Karpas-422 (cell line): ENCODE results near the gene PALLD. TPM values are rescaled to one million over a fixed set of nuclear protein-coding genes. Genes with fewer than 3 reads are reported as not detected.
A peak's percentile ranks its signal among the peaks of the same experiment; 100 is the strongest.

Experiments used
- DNase-seq: peaks from one replicate; pipeline ENCODE4 v3.0.0-alpha.2; 2015
- H2AFZ ChIP-seq: fragments of 200-600 bp; sonication (generic); 2 replicates; pipeline ENCODE4 v1.6.1; 2014; ENCODE audit warnings: antibody characterized with exemption, low read length, mixed read lengths
- H3K27ac ChIP-seq: fragments of 200-600 bp; sonication (generic); 2 replicates; pipeline ENCODE4 v1.5.1; 2014; ENCODE audit warnings: mild to moderate bottlenecking, low read length, moderate library complexity
- H3K27me3 ChIP-seq: fragments of 200-600 bp; sonication (generic); 2 replicates; pipeline ENCODE4 v1.6.1; 2014; ENCODE audit warnings: low read length, mixed read lengths
- H3K36me3 ChIP-seq: fragments of 200-600 bp; sonication (generic); 2 replicates; pipeline ENCODE4 v1.6.1; 2014; ENCODE audit warnings: low read length, mixed read lengths; ENCODE audit not compliant: insufficient read depth
- H3K4me1 ChIP-seq: fragments of 200-600 bp; sonication (generic); 2 replicates; pipeline ENCODE4 v1.6.1; 2014; ENCODE audit warnings: mild to moderate bottlenecking, low read length, mixed read lengths
- H3K4me2 ChIP-seq: fragments of 200-600 bp; sonication (generic); 2 replicates; pipeline ENCODE4 v1.6.1; 2014; ENCODE audit warnings: low read length, low read depth, mild to moderate bottlenecking; ENCODE audit not compliant: poor library complexity, severe bottlenecking
- H3K4me3 ChIP-seq: fragments of 200-600 bp; sonication (generic); 2 replicates; pipeline ENCODE4 v1.5.1; 2014; ENCODE audit warnings: mild to moderate bottlenecking, antibody characterized with exemption, low read length, mixed read lengths
- H3K79me2 ChIP-seq: fragments of 200-600 bp; sonication (generic); 2 replicates; pipeline ENCODE4 v1.6.1; 2014; ENCODE audit warnings: mild to moderate bottlenecking, low read length, mixed read lengths
- H3K9ac ChIP-seq: fragments of 200-600 bp; sonication (generic); 2 replicates; pipeline ENCODE4 v1.6.0; 2014; ENCODE audit warnings: low read length
- H3K9me2 ChIP-seq: fragments of 200-600 bp; sonication (generic), shearing (Covaris generic); replicated peaks from 2 replicates; pipeline ENCODE4 v1.6.0; 2014; ENCODE audit warnings: mild to moderate bottlenecking, low read length, moderate library complexity; ENCODE audit not compliant: insufficient read depth
- H3K9me3 ChIP-seq: fragments of 300-700, 200-600 bp; sonication (generic); 2 replicates; pipeline ENCODE4 v1.6.1; 2014; ENCODE audit warnings: low read length, mixed read lengths
- H4K20me1 ChIP-seq: fragments of 200-600 bp; sonication (generic); 2 replicates; pipeline ENCODE4 v1.6.1; 2014; ENCODE audit warnings: mild to moderate bottlenecking, antibody characterized with exemption, low read length, low read depth; ENCODE audit not compliant: insufficient read depth
- total RNA-seq: library from RNA; depleted of rRNA; stranded (reverse); fragments of >200 nt; shearing (Covaris generic); gene quantifications from 2 replicates; pipeline ENCODE4 v1.2.3, GENCODE V29; 2014; ENCODE audit warnings: low replicate concordance

The PALLD gene
- total RNA-seq, 1 experiment from 2014 or later: 0.71 TPM

DNA sequence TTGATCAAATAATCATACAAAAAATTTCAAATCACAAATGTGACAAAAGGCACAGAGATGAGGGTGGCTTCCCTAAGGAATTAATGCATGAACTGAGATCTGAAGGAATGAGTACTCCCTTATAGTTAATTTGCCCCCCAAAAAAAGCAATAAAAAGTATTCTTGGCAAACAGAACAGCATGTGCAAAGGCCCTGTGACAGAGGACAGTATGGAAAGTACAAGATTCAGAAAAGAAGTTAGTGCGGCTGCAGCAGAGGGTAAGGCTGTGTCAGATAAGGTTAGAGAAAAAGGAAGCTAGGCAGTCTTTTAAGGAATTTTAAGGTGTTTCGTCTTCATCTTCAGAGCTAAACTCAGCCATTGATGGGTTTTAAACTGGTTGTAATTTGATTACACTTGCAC lies 23.9 kb upstream of the PALLD start:
- no peak overlapping the region for H3K4me3 ChIP-seq
- H3K27me3 ChIP-seq: no peaks in the 10 kb centered on the region
- no peaks in the 10 kb centered on the region for H3K9me2 ChIP-seq
- no peaks in the 10 kb centered on the region for H4K20me1 ChIP-seq
- H3K9ac ChIP-seq: no peak overlapping the region
- no peak overlapping the region for H3K27ac ChIP-seq
- no peak overlapping the region for H2AFZ ChIP-seq
- no peak overlapping the region for H3K4me2 ChIP-seq
- no peaks in the 10 kb centered on the region for H3K4me1 ChIP-seq
- H3K36me3 ChIP-seq: no peaks in the 10 kb centered on the region
- no peak for DNase-seq
- H3K79me2 ChIP-seq: no peaks in the 10 kb centered on the region
- H3K9me3 ChIP-seq: no peaks in the 10 kb centered on the region

GRCh38 chr4:168474660-168475320 lies 22.1 kb upstream of the PALLD start:
- H3K9me2 ChIP-seq: no peaks in the 10 kb centered on the region
- H3K27me3 ChIP-seq: no peaks in the 10 kb centered on the region
- no peak overlapping the region for H3K27ac ChIP-seq
- no peak overlapping the region for H3K4me3 ChIP-seq
- no peaks in the 10 kb centered on the region for H3K9me3 ChIP-seq
- peaks cover 4% of the 10 kb centered on the region; the same call in 1 of the 2 replicates for H3K79me2 ChIP-seq
- no peaks in the 10 kb centered on the region for H4K20me1 ChIP-seq
- peaks cover 5% of the 10 kb centered on the region for H3K4me1 ChIP-seq
- H3K9ac ChIP-seq: no peak overlapping the region
- no peak for DNase-seq
- H3K4me2 ChIP-seq: no peak overlapping the region
- H2AFZ ChIP-seq: no peak overlapping the region
- no peaks in the 10 kb centered on the region for H3K36me3 ChIP-seq

DNA sequence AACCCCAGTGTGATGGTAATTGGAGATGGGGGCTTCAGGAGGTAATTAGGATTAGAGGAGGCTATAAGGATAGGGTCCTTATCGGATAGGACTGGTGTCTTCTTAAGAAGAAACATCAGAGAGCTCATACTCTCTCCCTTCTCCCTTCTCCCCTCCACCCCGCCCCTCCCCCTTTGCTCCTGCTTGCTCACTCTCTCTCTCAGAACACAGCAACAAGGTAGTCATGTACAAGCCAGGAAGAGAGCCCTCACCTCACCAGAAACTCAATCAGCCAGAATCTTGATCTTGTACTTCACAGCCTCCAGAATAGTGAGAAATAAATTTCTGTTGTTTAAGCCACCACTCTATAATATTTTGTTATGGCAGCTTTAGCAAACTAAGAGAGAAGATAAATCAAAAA lies 21.1 kb upstream of the PALLD start:
- no peak overlapping the region for H3K27ac ChIP-seq
- no peak overlapping the region for H3K9ac ChIP-seq
- no peak overlapping the region for H3K4me3 ChIP-seq
- no peak for DNase-seq
- H3K36me3 ChIP-seq: no peaks in the 10 kb centered on the region
- H2AFZ ChIP-seq: no peak overlapping the region
- H3K9me3 ChIP-seq: no peaks in the 10 kb centered on the region
- H3K9me2 ChIP-seq: no peaks in the 10 kb centered on the region
- peaks cover 4% of the 10 kb centered on the region; the same call in 1 of the 2 replicates for H3K79me2 ChIP-seq
- no peaks in the 10 kb centered on the region for H3K27me3 ChIP-seq
- no peaks in the 10 kb centered on the region for H4K20me1 ChIP-seq
- peaks cover 9% of the 10 kb centered on the region for H3K4me1 ChIP-seq
- no peak overlapping the region for H3K4me2 ChIP-seq

- Histone ChIP-seq H3K36me3 (no peaks in the 10 kb centered on the region), H3K27ac (no peak overlapping the region), H3K9ac (0 out of 2 replicates have a peak overlapping the region, but pooled peaks have one; percentile 24), H3K79me2 (peaks cover 4% of the 10 kb centered on the region; the same call in 1 of the 2 replicates), H3K27me3 (no peaks in the 10 kb centered on the region), H3K9me2 (no peaks in the 10 kb centered on the region), H2AFZ (no peak overlapping the region), H3K4me1 (peaks cover 16% of the 10 kb centered on the region), H3K4me3 (peak overlapping the region; percentile 82; the same call in 1 of the 2 replicates), H3K9me3 (no peaks in the 10 kb centered on the region), H3K4me2 (peak overlapping the region; percentile 73), H4K20me1 (no peaks in the 10 kb centered on the region)
- no peak for DNase-seq
Observed at GRCh38 chr4:168478868-168479267, 18.0 kb upstream of the PALLD start.

- H4K20me1 ChIP-seq: no peaks in the 10 kb centered on the region
- H3K4me1 ChIP-seq: peaks cover 16% of the 10 kb centered on the region
- H3K27me3 ChIP-seq: no peaks in the 10 kb centered on the region
- peak; percentile 84 for DNase-seq
- H3K9me2 ChIP-seq: no peaks in the 10 kb centered on the region
- peak overlapping the region; percentile 70 for H2AFZ ChIP-seq
- no peaks in the 10 kb centered on the region for H3K36me3 ChIP-seq
- no peaks in the 10 kb centered on the region for H3K9me3 ChIP-seq
- peak overlapping the region; percentile 82 for H3K4me3 ChIP-seq
- peaks cover 4% of the 10 kb centered on the region; the same call in 1 of the 2 replicates for H3K79me2 ChIP-seq
- H3K9ac ChIP-seq: peak overlapping the region; percentile 78
- peak overlapping the region; percentile 73 for H3K4me2 ChIP-seq
- H3K27ac ChIP-seq: peak overlapping the region; percentile 68
Observed at GRCh38 chr4:168480931-168481611, 15.8 kb upstream of the PALLD start.

DNA sequence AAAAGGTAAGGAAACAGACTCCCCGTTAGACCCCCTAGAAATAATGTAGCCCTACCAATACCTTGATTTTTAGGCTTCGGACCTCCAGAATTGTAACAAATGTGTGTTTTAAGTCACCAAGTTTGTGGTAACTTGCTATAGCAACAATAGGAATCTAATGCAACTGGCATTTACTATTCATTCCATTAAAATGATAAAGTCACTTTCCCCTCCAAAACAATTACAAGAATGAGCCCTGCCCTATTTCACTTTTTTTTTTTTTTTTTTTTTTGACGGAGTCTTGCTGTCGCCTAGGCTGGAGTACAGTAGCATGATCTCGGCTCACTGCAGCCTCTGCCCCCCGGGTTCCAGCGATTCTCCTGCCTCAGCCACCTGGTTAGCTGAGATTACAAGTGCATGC lies 13.0 kb upstream of the PALLD start:
- Histone ChIP-seq H4K20me1 (no peaks in the 10 kb centered on the region), H3K4me2 (no peak overlapping the region), H3K9ac (no peak overlapping the region), H3K4me1 (peaks cover 16% of the 10 kb centered on the region), H2AFZ (no peak overlapping the region), H3K27me3 (no peaks in the 10 kb centered on the region), H3K36me3 (no peaks in the 10 kb centered on the region), H3K9me2 (no peaks in the 10 kb centered on the region), H3K4me3 (no peak overlapping the region), H3K79me2 (peaks cover 4% of the 10 kb centered on the region; the same call in 1 of the 2 replicates), H3K27ac (no peak overlapping the region), H3K9me3 (no peaks in the 10 kb centered on the region)
- DNase-seq: no peak

GRCh38 chr4:168484626-168485025 lies 12.2 kb upstream of the PALLD start:
- no peak overlapping the region for H3K4me3 ChIP-seq
- no peak overlapping the region for H3K9ac ChIP-seq
- no peaks in the 10 kb centered on the region for H3K36me3 ChIP-seq
- H3K4me1 ChIP-seq: peaks cover 11% of the 10 kb centered on the region
- no peaks in the 10 kb centered on the region for H3K9me3 ChIP-seq
- H3K27me3 ChIP-seq: no peaks in the 10 kb centered on the region
- H2AFZ ChIP-seq: no peak overlapping the region
- no peaks in the 10 kb centered on the region for H3K9me2 ChIP-seq
- DNase-seq: no peak
- no peak overlapping the region for H3K4me2 ChIP-seq
- H4K20me1 ChIP-seq: no peaks in the 10 kb centered on the region
- no peak overlapping the region for H3K27ac ChIP-seq
- no peaks in the 10 kb centered on the region for H3K79me2 ChIP-seq

DNA sequence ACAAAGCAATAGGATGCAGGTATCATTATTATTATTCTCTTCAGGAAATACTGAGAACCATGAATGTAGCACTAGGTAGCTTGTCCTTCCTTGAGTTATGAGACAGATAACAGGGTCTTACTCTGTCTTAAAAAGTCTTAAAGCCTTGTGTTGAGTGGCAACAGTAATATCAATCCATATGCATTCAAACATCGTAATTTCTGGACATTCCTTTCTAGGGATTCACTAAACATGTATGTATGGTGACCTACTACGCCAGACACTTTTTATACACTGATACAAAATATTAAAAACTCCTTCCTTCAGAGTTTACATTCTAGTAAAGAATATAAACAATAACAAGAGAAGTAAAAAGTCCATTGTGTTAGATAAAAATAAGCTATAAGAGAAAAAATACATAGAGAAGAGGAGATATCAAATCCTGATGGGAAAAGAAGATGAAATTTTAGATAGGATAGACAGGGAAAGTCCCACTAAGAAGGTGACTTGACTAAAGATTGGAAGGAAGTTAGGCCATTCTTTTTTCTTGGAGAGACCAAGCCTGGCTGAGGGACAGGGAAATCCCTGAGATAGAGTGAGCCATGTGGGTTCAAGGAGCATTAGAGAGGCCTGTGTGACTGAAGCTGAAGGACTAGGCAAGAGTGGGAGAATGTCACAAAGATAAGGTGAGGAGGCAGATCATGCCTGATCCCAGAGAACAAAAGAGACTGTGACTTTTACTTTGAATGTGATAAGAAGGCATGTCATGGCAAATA lies 11.5 kb upstream of the PALLD start:
- Histone ChIP-seq H3K27me3 (no peaks in the 10 kb centered on the region), H3K9ac (no peak overlapping the region), H2AFZ (no peak overlapping the region), H3K9me3 (no peaks in the 10 kb centered on the region), H3K36me3 (no peaks in the 10 kb centered on the region), H4K20me1 (no peaks in the 10 kb centered on the region), H3K4me3 (no peak overlapping the region), H3K4me1 (peaks cover 11% of the 10 kb centered on the region), H3K4me2 (no peak overlapping the region), H3K27ac (no peak overlapping the region), H3K79me2 (no peaks in the 10 kb centered on the region), H3K9me2 (no peaks in the 10 kb centered on the region)
- DNase-seq: no peak
